Measurements from ENCODE around the gene SLC37A1. TPM values are rescaled to one million over a fixed set of nuclear protein-coding genes. Genes with fewer than 3 reads are reported as not detected.

SLC37A1 gene
- total and polyA plus RNA-seq, 2 of the 13 experiments (the other 11 are each of a cell fraction or from before 2014, with no cell fraction given), result 0.22 to 0.40 TPM

GRCh38 chr21:42491328-42491727 lies 22.3 kb upstream of the SLC37A1 start (continued):
- TF ChIP-seq ZNF800 (CRISPR knock-in tag; IDR thresholded peaks at IDR 0.05) (no peak), NPAS2 (CRISPR knock-in tag; IDR thresholded peaks at IDR 0.05; ENCODE audit: borderline replicate concordance) (no peak), ZBTB10 (CRISPR knock-in tag; IDR thresholded peaks at IDR 0.05; ENCODE audit: borderline replicate concordance) (no peak), MEIS2 (CRISPR knock-in tag; IDR thresholded peaks at IDR 0.05) (no peak), ZNF512B (CRISPR knock-in tag; IDR thresholded peaks at IDR 0.05; ENCODE audit: borderline replicate concordance) (no peak)

Measured in HepG2 (cell line).